Activated CD4-positive, alpha-beta T cell treated with anti-CD3 and anti-CD28 coated beads, Interleukin-10, Interleukin-2, amounts not matched to agents 100 ng/mL and 50 ng/mL, durations not matched to agents 16 hours and 8 hours (primary cell): Measurements from ENCODE around the gene UTP15.

Experiments
- DNase-seq: peaks from one replicate; pipeline ENCODE4 v3.0.0-alpha.2; 2020

Gene UTP15

DNA sequence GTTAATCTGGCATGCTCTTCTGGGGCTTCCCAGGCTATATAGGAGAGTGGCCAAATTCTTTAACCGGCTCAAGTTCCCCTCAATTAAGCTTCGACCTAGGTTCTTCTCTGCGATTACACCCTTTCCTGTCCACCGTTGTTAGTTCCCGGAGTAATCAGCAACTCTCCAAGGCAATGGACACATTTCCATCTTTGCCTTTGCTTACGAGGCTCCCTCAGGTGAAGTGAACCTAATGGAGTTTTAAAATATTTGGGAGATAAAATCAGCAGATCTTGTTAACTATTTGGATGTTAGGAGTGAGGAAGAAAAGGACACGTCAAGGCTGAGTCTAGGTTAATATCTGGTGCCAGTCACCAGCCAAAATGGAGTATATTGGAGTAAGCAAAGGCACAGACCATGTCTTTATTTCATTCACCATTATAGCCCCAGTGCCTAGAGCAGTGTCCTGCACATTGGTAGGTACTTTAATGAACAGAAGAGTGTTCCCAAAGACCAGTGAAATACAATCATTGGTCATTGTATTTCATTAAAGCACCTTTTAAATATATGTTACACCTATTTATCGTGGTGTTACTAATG, 515 bp downstream of the UTP15 start:
- peak; percentile 5 for DNase-seq

DNA sequence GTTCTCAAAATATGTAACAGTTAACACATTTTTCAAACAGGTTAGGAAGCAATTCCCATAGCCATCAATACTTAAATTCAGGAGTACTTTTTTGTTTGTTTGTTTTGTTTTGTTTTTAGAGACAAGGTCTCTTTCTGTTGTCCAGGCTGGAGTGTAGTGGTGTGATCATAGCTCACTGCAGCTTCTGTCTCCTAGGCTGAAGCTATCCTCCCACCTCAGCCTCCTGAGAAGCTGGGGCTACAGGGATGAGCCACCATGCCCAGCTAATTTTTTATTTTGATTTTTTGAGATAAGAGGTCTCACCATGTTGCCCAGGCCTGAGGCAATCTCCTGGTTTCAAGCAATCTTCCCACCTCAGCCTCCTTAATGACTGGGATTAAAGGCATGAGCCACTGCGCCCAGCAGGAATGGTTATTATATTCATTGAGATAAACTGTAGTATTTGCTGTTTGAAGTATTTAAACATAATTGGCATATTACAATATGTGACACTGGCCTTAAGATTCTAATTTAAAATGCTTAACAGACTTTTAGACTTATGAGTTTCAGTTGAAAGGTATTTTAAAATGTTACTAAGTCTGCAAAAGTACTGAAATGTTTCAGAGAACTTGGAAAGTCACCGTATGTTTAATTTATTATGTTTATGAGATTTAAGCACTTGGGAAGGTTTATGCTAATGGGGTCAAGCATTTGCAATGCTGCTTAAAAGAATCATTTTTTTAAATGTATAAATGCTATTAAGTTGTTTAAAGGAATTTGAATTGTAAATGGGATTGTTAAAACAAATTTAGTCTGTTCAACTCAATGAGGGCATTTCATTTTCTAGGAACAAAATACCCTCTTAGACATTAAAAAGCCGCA, 17.0 kb downstream of the UTP15 start:
- no peak for DNase-seq

DNA sequence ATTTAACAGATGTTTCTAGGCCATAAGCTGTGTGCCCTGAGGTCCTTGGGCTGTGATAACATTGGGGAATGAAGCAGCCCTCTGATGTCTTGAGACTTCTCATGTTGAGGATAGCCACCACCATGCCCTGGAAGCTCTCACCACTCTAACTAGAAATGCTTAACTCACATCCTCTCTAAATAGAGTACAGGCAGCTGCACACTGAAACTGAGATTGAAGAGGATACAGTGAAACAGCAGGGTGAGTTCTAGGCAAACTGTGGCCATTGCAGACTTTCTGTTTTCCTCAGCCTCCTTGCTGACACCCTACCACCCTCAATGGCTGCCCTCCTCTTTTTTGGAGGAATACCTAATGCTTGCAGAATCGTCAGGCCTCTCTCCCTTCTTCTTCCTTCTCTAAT, 22.4 kb downstream of the UTP15 start:
- no peak for DNase-seq

DNA sequence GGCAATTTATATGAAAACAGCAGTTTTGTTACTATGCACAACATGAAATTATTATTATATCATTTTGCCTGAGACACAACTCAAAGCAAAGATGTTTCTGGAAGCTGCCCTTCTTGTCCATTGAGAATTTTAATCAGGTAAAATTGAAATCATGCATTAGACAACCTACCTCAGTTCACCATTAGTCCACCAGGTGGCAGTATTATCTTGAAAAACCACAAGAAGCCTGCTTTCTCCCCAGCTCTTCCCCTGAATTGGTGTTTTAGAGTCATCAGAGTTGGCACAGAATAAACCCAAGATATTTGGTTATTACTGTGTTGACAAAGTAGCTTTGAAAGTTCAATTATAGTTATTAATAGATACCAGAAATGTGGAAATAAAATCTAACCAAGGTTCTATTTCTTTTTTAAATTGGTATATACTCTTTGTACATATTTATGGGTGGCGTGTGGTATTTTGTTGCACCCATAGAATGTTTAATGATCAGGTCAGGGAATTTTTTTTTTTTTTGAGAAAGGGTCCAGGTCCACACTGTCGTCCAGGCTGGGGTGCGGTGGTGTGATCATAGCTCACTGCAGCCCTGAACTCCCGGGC, 25.7 kb downstream of the UTP15 start:
- peak; percentile 71 for DNase-seq

DNA sequence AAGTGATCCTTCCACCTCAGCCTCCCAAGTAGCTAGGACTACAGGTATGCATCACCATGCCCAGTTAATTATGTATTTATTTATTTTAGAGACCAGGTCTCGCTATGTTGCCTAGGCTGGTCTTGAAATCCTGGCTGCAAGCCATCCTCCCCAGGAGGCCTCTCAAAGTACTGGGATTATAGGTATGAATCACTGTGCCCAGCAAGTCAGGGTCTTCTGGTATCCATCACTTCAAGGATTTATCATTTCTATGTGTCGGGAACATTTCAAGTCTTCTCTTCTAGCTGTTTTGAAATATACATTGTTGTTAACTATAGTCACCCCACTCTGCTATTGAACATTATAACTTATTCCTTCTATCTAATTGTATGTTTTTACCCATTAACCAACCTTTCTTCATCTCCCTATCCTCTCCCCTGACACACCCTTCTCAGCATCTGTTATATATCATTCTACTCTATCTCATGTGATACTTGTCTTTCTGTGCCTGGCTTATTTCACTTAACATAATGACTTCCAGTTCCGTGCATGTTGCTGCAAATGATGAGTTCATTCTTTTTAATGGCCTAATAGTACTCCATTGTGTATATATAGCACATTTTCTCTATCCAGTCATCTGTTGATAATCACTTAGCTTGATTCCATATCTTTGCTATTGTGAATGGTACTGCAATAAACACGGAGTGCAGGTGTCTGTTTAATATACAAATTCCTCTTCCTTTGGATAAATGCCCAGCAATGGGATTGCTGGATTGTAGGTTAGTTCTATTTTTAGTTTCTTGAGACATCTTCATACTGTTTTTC, 26.4 kb downstream of the UTP15 start:
- DNase-seq = no peak

DNA sequence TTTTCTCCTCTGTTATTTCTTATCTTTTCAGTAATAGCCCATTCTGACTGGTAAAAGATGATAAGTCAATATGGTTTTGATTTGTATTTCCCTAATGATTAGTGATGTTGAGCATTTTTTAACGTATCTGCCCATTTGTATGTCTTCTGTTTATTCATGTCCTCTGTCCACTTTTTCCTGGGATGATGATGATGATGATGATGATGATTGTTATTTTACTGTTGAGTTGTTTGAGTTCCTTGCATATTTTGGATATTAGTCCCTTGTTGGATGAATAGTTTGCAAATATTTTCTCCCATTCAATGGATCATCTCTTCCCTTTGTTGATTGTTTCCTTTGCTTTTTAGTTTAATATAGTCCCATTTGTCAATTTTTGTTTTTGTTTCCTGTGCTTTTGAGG, 27.0 kb downstream of the UTP15 start:
- DNase-seq = no peak

DNA sequence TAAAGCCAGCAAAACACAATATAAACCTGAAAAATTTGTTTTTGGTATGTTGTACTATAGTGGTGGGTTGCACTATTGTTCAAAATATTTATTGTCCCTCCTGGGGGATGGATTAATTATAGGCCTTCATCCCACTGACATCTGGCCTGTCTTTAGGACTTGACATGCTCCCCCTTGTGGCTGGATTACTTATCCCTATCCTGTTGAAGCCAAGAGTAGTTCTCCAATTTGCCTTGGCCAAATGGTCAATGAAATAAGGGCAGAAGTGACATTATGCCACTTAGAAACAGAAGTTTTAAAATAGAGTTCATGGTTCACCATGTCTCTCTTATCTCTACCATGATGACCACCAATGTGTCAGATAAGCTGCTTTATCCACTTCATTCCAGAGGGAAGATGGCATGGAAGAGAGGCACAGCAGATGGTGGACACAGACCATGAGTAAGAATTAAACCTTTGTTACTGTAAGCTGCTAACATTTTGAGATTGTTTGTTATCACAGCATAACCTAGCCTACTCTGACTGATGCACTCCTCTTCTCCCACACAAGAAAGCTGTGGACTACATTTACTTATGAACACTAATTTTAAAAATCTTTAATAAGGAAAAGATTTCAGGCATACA, 31.3 kb downstream of the UTP15 start:
- peak; percentile 42 for DNase-seq

DNA sequence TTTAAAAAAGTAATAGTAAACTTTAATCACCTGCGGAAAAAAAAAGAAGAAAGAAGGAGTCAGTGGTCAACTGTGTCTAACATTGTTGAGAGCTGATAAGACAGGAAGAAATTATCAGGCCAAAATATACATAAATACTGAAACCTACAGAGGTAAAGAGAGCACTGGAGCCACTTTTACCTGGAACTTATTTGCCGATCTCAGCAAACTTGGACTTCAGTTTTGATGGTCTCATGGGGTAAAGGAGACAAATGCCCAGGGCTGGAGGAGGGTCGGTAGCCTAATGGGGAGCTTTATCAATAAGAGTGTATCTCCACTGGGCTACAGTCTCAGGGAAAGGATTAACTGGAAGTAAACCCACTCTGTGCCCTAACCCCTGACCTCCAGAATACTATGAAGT, 33.8 kb downstream of the UTP15 start:
- no peak for DNase-seq

DNA sequence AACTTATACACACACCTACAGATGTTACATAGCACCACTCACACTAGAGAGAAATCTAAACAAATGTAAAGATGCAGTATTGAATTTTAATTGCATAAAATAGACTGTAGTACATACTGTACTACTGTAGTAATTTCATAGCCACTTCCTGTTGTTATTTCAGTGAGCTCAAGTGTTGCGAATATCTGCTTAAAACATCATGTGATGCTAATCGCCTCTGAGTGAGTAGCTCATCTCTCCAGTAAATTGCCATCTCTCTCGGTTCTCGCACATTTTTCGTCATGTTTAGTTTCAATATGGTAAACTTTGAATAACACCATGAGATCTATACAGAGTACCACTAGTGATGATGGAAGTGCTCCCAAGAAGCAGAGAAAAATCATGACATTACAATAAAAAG, 38.5 kb downstream of the UTP15 start:
- DNase-seq = no peak

DNA sequence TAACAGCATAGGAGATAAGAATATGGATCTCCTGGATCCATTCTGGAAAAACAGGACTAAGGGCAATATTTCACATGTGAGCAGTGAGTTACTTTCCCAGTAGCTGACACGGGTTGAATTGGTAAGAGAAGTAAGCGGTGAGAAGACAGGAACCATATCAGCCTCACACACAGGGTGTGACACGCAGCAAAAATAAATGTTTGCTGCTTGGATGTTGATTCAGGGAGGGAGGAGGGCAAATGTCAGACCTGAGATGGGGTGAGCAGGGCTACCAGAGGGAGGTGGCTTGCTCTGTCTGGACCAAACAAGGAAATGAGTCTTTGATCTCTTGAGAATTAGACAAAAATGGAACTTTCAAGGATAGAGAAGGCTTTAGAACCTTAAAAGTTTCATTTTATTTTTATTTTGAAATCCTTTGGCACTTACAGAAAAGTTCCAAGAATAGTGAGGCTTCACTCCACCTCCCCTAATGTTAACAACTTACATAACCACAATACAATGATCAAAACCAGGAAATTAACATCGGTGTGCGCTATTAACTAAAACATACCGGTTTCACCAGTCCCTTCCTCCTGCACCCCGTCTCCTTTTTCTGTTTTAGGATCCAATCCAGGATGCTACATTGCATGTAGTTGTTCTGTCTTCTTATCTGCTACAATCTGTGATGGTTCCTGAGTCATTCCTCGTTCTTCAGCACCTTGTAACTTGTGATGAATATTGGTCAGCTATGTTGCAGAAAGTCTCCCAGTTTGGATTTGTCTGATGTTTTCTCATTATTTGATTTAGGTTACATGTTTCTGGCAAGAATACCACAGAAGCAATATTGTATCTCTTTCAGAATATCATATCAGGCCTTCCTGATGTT, 39.9 kb downstream of the UTP15 start:
- no peak for DNase-seq

DNA sequence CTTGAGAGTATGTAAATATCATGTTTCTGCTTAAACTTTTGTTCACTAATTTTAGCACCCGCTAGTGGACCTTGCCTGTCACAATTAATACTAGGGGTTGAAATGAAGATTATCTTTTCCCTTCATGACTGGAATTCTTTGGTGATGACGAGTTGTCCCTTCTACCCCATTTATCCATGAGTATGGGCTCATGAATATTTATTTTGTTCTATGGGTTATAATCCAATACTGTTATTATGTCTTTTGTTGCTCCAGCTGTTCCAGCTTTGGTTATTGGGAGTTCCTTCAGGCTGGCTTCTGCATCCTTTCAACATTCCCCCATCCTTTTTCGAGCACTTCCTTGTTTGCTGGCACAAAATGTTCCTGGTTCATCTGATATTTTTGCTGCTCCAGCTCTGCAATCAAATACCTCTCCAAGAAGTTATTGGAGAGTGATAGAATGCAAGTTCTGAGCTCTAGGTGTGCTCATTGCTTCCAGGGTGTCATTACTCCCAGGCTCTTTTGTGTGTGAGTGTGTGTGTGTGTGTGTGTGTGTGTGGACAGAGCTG, 40.7 kb downstream of the UTP15 start:
- DNase-seq = no peak

DNA sequence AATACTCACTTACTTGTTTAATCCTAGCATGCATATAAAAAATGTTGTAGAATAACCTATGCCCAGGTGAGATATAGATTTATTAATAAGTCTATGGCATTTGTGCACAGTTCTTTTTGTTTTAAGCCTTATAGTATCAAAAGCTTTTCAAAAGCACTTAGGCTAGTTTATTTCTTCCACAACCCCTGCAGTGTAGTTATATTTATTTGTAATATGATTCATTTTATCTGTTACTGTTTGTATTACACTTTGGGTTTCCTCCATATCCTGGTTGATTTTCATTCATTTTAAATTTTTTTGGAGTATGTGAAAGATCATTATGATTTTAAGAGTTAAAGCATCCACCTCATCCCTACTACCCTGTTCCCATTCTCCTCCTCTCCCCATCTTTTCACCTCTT, 41.7 kb downstream of the UTP15 start:
- no peak for DNase-seq

DNA sequence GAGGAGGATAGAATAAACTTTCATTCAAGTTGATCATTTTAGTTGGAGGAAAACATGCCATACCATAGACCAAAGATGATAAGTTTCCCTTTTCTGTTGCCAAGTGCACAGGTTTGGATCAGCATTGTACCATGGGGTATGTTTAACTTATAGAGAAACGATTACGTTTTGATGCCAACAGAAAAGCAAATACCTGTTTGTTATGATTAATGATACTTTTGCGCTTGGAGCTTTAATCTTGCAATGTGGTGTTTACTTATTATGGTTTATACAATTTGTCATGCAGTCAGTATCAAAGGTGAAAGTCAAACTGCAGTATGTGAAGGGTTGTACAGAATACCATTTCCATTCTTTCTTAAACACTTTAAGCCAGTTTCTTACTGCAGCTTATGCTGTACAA, 47.3 kb downstream of the UTP15 start:
- DNase-seq = no peak

DNA sequence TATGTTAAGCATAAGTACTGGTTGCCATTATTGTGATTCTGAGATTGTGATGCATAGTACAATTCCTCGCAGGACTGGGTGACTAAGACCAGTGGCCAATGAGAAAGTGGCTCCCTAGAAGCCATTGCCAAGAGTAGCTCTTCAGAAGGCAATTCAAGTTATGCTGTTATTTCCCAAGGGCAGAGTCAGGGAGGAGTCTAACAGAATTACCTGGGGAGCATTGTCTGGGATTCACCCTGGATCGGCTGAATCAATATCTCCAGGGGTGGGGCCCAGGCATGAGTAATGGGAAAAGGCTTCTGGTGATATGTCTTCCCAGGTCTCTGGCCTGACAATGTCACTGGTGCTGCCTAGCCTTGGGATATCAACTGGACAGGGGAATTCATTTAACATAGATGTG, 49.5 kb downstream of the UTP15 start:
- DNase-seq = no peak

DNA sequence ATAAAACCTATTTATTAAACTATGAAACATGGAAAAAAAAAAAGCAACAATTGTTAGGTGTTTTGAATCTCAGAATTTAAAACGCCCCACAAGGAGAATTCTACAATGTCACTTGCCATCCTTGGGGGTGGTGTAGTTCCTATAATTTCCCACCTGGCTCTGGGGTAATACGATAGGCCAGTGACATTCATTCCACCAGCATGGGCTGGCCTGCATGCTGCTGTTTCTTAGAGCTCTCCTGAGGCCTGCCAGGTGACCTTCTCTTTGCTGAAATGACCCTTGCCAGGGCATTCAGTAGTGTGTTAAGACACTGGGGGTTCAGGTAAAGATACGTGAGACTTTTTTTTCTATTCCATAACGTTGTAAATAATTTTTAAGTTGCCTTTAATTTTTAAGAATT, 50.4 kb downstream of the UTP15 start:
- no peak for DNase-seq

DNA sequence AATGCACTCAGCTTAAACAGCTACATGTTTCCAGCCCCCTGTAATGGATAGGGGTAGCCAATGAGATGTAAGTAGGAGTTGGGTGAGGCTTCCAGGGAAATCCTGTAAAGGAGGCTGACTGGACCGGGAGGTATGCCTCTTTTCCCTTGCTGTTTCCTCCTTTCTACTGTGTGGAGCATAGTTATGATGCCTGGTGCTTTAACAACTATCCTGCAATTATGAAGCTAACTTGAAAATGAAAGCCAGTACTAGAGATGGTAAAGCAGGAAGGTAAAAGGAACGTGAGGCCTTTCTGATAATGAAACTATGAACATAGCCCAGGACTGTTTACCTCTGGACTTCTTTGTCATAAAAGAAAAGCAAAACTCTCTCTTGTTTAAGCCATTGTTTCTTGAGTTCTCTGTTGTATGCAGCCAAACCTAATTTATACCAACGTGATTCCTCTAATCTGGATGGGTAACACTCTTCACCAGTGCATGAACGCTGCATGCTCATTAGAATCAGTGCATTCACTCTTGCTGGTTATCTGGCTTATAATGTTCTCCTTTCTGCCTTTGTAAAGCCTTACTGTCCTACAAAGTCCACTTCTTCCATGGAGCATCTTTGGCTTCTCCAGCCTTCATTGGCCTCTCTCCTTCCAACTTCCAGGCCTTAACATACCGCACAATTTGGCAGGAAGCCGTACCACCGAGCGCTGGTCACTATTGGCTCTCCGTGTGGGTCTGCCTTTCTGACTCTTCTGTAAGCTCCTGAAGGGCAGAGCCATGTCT, 52.2 kb downstream of the UTP15 start:
- DNase-seq = no peak

DNA sequence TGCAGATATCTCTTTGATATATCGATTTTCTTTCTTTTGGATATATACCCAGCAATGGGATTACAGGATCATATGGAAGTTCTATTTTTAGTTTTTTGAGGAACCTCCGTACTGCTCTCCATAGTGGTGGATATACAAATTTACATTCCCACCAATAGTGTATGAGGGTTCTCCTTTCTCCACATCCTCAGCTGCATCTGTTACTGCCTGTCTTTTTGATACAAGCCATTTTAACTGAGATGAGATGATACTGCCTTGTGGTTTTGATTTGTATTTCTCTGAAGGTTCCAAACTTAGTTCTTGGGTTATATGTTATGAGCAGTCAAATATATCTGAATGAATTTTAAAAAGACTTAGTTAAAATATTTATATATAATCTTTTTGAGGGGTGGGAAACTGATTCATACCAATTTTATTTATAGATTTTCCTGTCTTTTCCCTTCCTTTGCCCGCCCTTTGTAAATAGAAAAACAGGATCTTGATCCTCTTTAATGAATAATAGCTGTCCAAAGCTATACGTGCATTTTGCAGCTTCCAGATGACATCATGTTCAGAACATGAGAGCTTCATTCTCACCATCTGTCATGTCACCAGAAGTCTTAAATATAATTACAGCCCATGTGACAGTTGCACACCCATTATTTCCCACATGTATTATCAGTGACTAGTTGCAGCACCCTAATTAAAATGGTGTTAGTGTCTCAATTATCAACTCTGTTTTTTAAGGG, 54.2 kb downstream of the UTP15 start:
- no peak for DNase-seq

DNA sequence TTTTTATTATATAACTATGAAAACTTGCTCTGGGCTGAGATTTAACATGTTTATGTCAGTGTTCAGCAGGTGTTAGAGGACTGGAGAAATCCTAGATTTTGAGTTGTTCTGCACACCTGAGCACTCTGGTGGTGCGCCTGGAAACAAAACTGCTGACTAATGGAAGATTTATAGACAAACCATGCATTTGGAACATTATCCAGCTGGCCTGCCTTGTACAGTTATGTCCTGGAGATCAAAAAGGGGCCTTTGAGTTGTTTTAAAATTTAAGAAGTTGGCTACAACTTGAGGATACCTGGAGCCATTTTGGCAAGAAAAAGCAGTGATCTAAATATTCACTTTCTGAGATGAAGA, 54.8 kb downstream of the UTP15 start:
- DNase-seq = no peak

DNA sequence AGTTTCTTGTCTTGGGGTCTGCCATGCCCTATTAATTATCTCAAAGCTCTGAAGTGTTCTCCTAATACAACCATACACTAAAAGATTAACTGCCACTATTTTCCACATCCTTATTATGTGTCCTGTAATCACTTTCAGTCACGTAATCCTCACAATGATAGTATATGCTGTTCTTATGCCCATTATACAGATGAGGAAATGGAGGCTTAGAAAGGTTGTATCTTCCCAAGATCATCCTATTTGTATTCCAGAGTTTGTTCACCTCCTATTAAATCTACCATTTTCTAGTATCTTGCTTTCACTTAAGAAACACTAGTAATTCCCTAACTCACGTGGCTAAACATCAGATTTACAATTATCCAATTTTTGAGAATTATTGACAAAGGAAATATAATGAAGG, 57.5 kb downstream of the UTP15 start:
- DNase-seq = no peak

DNA sequence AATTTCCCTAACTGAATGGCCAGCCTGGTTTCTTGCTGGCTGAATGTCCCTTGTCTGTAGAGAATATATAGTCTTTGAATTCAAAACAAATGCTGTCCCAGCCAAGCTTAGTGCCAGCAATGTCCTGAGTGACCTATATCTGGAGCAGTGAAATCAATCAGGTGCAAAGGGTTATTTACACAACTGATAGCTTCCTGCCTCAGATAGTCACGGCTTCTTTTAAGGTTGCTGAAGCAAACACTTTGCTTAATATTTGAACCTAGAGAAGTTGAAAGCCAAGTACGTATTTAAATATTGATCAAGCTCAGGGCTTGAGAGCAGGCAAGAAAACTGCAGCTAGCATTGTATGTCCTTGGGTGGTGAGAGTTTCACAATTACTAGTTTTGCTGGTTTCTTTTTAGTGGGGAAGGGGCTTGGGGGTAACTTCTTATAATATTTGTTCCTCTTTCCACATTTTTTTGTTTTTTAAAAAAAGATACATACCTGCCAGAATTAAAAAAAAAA, 58.4 kb downstream of the UTP15 start:
- DNase-seq = no peak
